HCT116 (cell line): ENCODE results near the gene STARD4. TPM values are rescaled to one million over a fixed set of nuclear protein-coding genes. Genes with fewer than 3 reads are reported as not detected.

ENCODE experiments used
- ATAC-seq: fragments of 200-7000 bp; cut with Tn5 transposase; 2 replicates; pipeline ENCODE4 v1.9.1; 2020; ENCODE audit warnings: mild to moderate bottlenecking, moderate library complexity
- BruUV-seq: library from RNA; stranded (reverse); fragments of 400-500 nt; replicated peaks from 2 replicates; lab custom pipeline; 2021; lab: Mats Ljungman, UMichigan
- CTCF ChIA-PET: fragments of 300-600 bp; sonication (Branson Sonifier 250); formaldehyde crosslinking; loops from one replicate; lab custom pipeline; 2021; ENCODE audit warnings: antibody characterized with exemption; lab: Charles Lee
- POLR2A ChIA-PET: fragments of 300-600, 350-600 bp; sonication (Branson Sonifier 250); formaldehyde crosslinking; loops from one replicate; lab custom pipeline; 2021; ENCODE audit warnings: antibody characterized with exemption; lab: Charles Lee
- RAD21 ChIA-PET, 2 experiments: fragments of 300-600 bp; sonication (Branson Sonifier 250); formaldehyde crosslinking; loops; one replicate each; lab custom pipeline; 2023; ENCODE audit warnings: low total read pairs in 2 of 2; ENCODE audit not compliant: uncharacterized antibody in 2 of 2, unreplicated experiment in 2 of 2, low non-redundant PET in 1 of 2; lab: Charles Lee
- DNase-seq: peaks from one replicate; pipeline ENCODE4 v3.0.0-alpha.2; 2010; ENCODE audit warnings: low read depth, low spot score
- H2AFZ ChIP-seq: fragments of 200-600 bp; shearing (Covaris generic), sonication (generic); 2 replicates; pipeline ENCODE4 v1.6.1; 2017; ENCODE audit warnings: low read depth, mixed run types, mixed read lengths, antibody characterized with exemption, low read length; ENCODE audit not compliant: poor library complexity, severe bottlenecking
- H3K27ac ChIP-seq: 2 replicates; pipeline ENCODE4 v1.5.1; 2012; ENCODE audit warnings: low read depth, low read length
- H3K27me3 ChIP-seq: fragments of 200-600 bp; sonication (generic); 2 replicates; pipeline ENCODE4 v1.6.1; 2016; ENCODE audit warnings: mixed run types, low read length, mixed read lengths; ENCODE audit not compliant: insufficient read depth
- H3K36me3 ChIP-seq, 2 experiments: fragments of 200-500 bp in 1 of 2; fragments of 200-600 bp in 1 of 2; sonication (Bioruptor generic) in 1 of 2; sonication (generic) in 1 of 2; 2 replicates each; pipeline versions ENCODE4 v1.5.1 to v1.6.1; 2014 to 2016; ENCODE audit warnings: low read length in 2 of 2, inconsistent platforms in 1 of 2, mixed read lengths in 1 of 2, mixed run types in 1 of 2; ENCODE audit not compliant: insufficient read depth in 2 of 2, control insufficient read depth in 1 of 2
- H3K4me1 ChIP-seq, 2 experiments: fragments of 200-600 bp in 1 of 2; sonication (generic) in 1 of 2; 2 replicates each; pipeline versions ENCODE4 v1.5.1 to v1.6.1; 2012 to 2017; ENCODE audit warnings: low read length in 2 of 2, inconsistent platforms in 1 of 2, mild to moderate bottlenecking in 1 of 2, mixed read lengths in 1 of 2, mixed run types in 1 of 2, moderate library complexity in 1 of 2; ENCODE audit not compliant: insufficient read depth in 2 of 2, control insufficient read depth in 1 of 2
- H3K4me2 ChIP-seq: fragments of 200-600 bp; sonication (generic); 2 replicates; pipeline ENCODE4 v1.6.1; 2017; ENCODE audit warnings: mixed run types, low read length, mixed read lengths
- H3K4me3 ChIP-seq, 2 experiments: fragments of 200-600 bp in 1 of 2; sonication (generic) in 1 of 2; replicated peaks in 1 of 2; 2 replicates each; pipeline ENCODE4 v1.5.1; 2011 to 2016; ENCODE audit warnings: low read length in 2 of 2, control low read depth in 1 of 2, low read depth in 1 of 2, mild to moderate bottlenecking in 1 of 2, mixed read lengths in 1 of 2, mixed run types in 1 of 2
- H3K79me2 ChIP-seq: fragments of 200-600 bp; sonication (generic); 2 replicates; pipeline ENCODE4 v1.6.1; 2017; ENCODE audit warnings: mild to moderate bottlenecking, mixed run types, low read length, moderate library complexity, mixed read lengths; ENCODE audit not compliant: insufficient read depth
- H3K9ac ChIP-seq: fragments of 200-600 bp; sonication (generic); 2 replicates; pipeline ENCODE4 v1.6.1; 2016; ENCODE audit warnings: low read length, mixed read lengths
- H3K9me2 ChIP-seq: fragments of 200-600 bp; sonication (generic), shearing (Covaris generic); 2 replicates; pipeline ENCODE4 v1.6.1; 2017; ENCODE audit warnings: mixed run types, mild to moderate bottlenecking, moderate library complexity; ENCODE audit not compliant: insufficient read depth
- H3K9me3 ChIP-seq, 2 experiments: fragments of 200-500 bp in 1 of 2; fragments of 200-600 bp in 1 of 2; sonication (Bioruptor generic) in 1 of 2; sonication (generic) in 1 of 2; 2 replicates each; pipeline ENCODE4 v1.6.1; 2014 to 2017; ENCODE audit warnings: low read length in 2 of 2, mixed read lengths in 2 of 2, inconsistent platforms in 1 of 2, low read depth in 1 of 2, mild to moderate bottlenecking in 1 of 2, mixed run types in 1 of 2, moderate library complexity in 1 of 2; ENCODE audit not compliant: control insufficient read depth in 1 of 2, insufficient read depth in 1 of 2
- H4K20me1 ChIP-seq: fragments of 200-600 bp; sonication (generic), shearing (Covaris generic); 2 replicates; pipeline ENCODE4 v1.6.1; 2017; ENCODE audit warnings: mixed run types, mild to moderate bottlenecking, moderate library complexity; ENCODE audit not compliant: insufficient read depth
- ATF3 ChIP-seq: IDR thresholded peaks from 2 replicates; pipeline ENCODE4 v1.6.1; 2012
- CBX3 ChIP-seq: IDR thresholded peaks from 2 replicates; pipeline ENCODE4 v1.6.1; 2012; ENCODE audit warnings: low read depth
- CTCF ChIP-seq, 3 experiments: fragments of 200-600 bp in 1 of 3; sonication (generic) in 1 of 3; IDR thresholded peaks in 2 of 3; conservative IDR thresholded peaks in 1 of 3; 2 replicates each; pipeline ENCODE4 v1.5.1; 2012 to 2017; ENCODE audit warnings: low read depth in 2 of 3, low read length in 2 of 3, antibody characterized with exemption in 1 of 3, borderline replicate concordance in 1 of 3, control low read depth in 1 of 3, mild to moderate bottlenecking in 1 of 3, mixed read lengths in 1 of 3, mixed run types in 1 of 3, moderate library complexity in 1 of 3; ENCODE audit not compliant: insufficient read depth in 1 of 3
- EZH2 ChIP-seq: fragments of 200-600 bp; sonication (generic); IDR thresholded peaks from 2 replicates; pipeline ENCODE4 v1.6.1; 2017; ENCODE audit warnings: antibody characterized with exemption, mixed run types
- MAX ChIP-seq: IDR thresholded peaks from 2 replicates; pipeline ENCODE4 v1.6.1; 2012
- POLR2AphosphoS5 ChIP-seq: IDR thresholded peaks from 2 replicates; pipeline ENCODE4 v1.6.1; 2011; ENCODE audit warnings: mild to moderate bottlenecking, low read depth, low read length, moderate library complexity
- RAD21 ChIP-seq: IDR thresholded peaks from 2 replicates; pipeline ENCODE4 v1.6.1; 2012; ENCODE audit warnings: low read depth, mild to moderate bottlenecking
- REST ChIP-seq: IDR thresholded peaks from 2 replicates; pipeline ENCODE4 v1.6.1; 2012; ENCODE audit warnings: low read depth
- SIN3A ChIP-seq: IDR thresholded peaks from 2 replicates; pipeline ENCODE4 v1.6.1; 2012; ENCODE audit warnings: low read depth
- intact Hi-C: fragments of 100-400 bp; cut with micrococcal nuclease; formaldehyde crosslinking; loops from 2 replicates; pipeline ENCODE4 v1.10.0; 2022
- total RNA-seq: library from RNA; stranded (reverse); gene quantifications from one replicate; pipeline ENCODE4 v1.2.1, GENCODE V29; 2021; ENCODE audit not compliant: unreplicated experiment

Gene STARD4
- total RNA-seq, 1 experiment from 2014 or later = 44.3 TPM

GRCh38 chr5:111557686-111558085 is 45.4 kb upstream of the STARD4 start:
- intact Hi-C loops = loop anchor here (10.0 kb wide), 1 partner anchor 403 kb away; no protein-coding TSS in a partner anchor
- no peak overlapping the region for H3K4me2 ChIP-seq

More at GRCh38 chr5:111557686-111558085, 45.4 kb upstream of the STARD4 start:
- CTCF ChIA-PET = no interaction called here
- Histone ChIP-seq H3K27me3 (peaks cover 9% of the 10 kb centered on the region; the same call in 1 of the 2 replicates), H3K9ac (no peak overlapping the region), H3K9me3 (no peaks in the 10 kb centered on the region), H3K36me3 (no peaks in the 10 kb centered on the region), H3K4me3 (no peak overlapping the region), H3K4me1 (no peaks in the 10 kb centered on the region), H4K20me1 (no peaks in the 10 kb centered on the region), H2AFZ (no peak overlapping the region), H3K27ac (no peak overlapping the region), H3K9me2 (no peaks in the 10 kb centered on the region), H3K79me2 (no peaks in the 10 kb centered on the region)
- RAD21 ChIA-PET = no interaction called here
- no TSS peak for BruUV-seq
- POLR2A ChIA-PET = no interaction called here
- DNase-seq = no peak
- TF ChIP-seq SIN3A (no peak), RAD21 (no peak), CBX3 (no peak), MAX (no peak), ATF3 (no peak), EZH2 (no peak), POLR2AphosphoS5 (no peak), REST (no peak), CTCF (IDR thresholded peaks at IDR 0.05 in 2 of 3, conservative IDR thresholded peaks at IDR 0.05 in 1 of 3; ENCODE audit: borderline replicate concordance in 1 of 3, insufficient read depth in 1 of 3, low read depth in 2 of 3, low read length in 2 of 3) (no peak)
- ATAC-seq = no peak
